Stimulated activated naive B cell treated with anti-CD40 and anti-IgM and Interleukin-4, amounts not matched to agents 10 μg/mL and 1 μg/mL and 100 μg/mL, for 72 hours (primary cell): Measurements from ENCODE around the gene FSTL4.

Source experiments
- ATAC-seq, 2 donors: fragments of 150-1000 bp; cut with Tn5 transposase; replicated peaks; 2 replicates each; pipeline ENCODE4 v1.10.0; 2021; ENCODE audit warnings: moderate library complexity in 1 of 2
- DNase-seq: peaks from one replicate; pipeline ENCODE4 v3.0.0; 2021
- H3K27ac Mint-ChIP-seq: one replicate; pipeline ENCODE4 v1.8.0; 2022; ENCODE audit warnings: mild to moderate bottlenecking, mixed read lengths
- H3K27me3 Mint-ChIP-seq, 2 donors: one replicate each; pipeline ENCODE4 v1.8.0; 2022; ENCODE audit warnings: mixed read lengths in 2 of 2
- H3K36me3 Mint-ChIP-seq, 2 donors: one replicate each; pipeline ENCODE4 v1.8.0; 2022; ENCODE audit warnings: mixed read lengths in 2 of 2, mild to moderate bottlenecking in 1 of 2
- H3K4me1 Mint-ChIP-seq, 2 donors: one replicate each; pipeline ENCODE4 v1.8.0; 2022; ENCODE audit warnings: mixed read lengths in 2 of 2, mild to moderate bottlenecking in 1 of 2
- H3K4me3 Mint-ChIP-seq, 2 donors: one replicate each; pipeline ENCODE4 v1.8.0; 2022; ENCODE audit warnings: mild to moderate bottlenecking in 2 of 2, mixed read lengths in 2 of 2, moderate library complexity in 1 of 2
- H3K9me3 Mint-ChIP-seq, 2 donors: one replicate each; pipeline ENCODE4 v1.8.0; 2022; ENCODE audit warnings: mixed read lengths in 2 of 2, mild to moderate bottlenecking in 1 of 2

FSTL4 gene

DNA sequence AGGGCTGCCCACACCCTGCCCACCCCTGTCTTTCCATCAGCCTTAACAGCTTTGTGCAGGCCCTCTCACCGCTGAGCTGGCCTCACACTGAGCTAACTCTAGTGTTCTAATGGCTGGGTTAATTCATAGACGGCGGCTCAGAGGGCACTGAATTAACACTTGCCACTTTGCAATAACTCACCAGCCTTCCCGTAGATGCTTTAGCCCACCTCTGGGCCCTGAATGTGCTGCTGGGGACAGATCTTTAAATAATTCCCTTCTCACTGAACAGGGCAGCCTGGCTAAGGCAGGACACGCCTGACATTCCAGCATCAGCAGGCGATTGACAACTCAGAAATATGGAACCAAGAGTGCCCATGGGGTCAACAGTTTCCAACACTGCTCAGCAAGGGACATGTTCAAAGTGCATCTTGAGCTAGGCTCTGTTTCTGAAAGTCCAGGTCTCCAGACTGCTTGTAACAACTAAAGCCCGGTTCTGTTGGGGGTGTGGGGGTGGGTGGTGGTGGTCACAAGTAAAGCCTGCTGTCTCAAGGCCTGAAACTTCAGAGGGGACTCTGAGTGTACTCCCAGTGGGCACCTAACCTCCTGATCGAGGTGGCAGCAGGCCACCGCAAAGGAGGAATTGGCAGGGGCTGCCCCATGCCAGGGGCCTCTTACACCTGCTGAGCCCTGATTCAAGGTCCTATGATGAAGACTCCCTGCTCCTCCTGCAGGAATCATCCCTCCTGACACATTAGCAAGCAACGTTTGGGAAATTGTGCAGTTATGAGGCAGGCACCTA lies 248.3 kb downstream of the FSTL4 start:
- Mint-ChIP-seq H3K4me3 (no peak overlapping the region), H3K4me1 (peaks cover 13 to 23% of the 10 kb centered on the region in 2 donors), H3K9me3 (no peaks in the 10 kb centered on the region), H3K27me3 (peaks cover 12% of the 10 kb centered on the region in 2 donors), H3K36me3 (no peaks in the 10 kb centered on the region), H3K27ac (no peak overlapping the region)
- ATAC-seq (no peak), DNase-seq (no peak)

- Mint-ChIP-seq H3K9me3 (no peaks in the 10 kb centered on the region), H3K36me3 (no peaks in the 10 kb centered on the region), H3K27me3 (peaks cover 12% of the 10 kb centered on the region in 2 donors), H3K27ac (no peak overlapping the region), H3K4me3 (no peak overlapping the region), H3K4me1 (peaks cover 13 to 23% of the 10 kb centered on the region in 2 donors)
- DNase-seq (no peak), ATAC-seq (no peak)
Measured at GRCh38 chr5:133362438-133362837, 249.9 kb downstream of the FSTL4 start.

GRCh38 chr5:133361922-133362321 lies 250.4 kb downstream of the FSTL4 start:
- Mint-ChIP-seq H3K27me3 (peaks cover 12% of the 10 kb centered on the region in 2 donors), H3K9me3 (no peaks in the 10 kb centered on the region), H3K27ac (no peak overlapping the region), H3K4me3 (no peak overlapping the region), H3K4me1 (peaks cover 13 to 23% of the 10 kb centered on the region in 2 donors), H3K36me3 (no peaks in the 10 kb centered on the region)
- DNase-seq, result no peak
- no peak for ATAC-seq

- Mint-ChIP-seq H3K27me3 (peaks cover 12% of the 10 kb centered on the region in 2 donors), H3K4me1 (peaks cover 9 to 15% of the 10 kb centered on the region in 2 donors)
- no peak for ATAC-seq
Measured at GRCh38 chr5:133360693-133361472, 251.5 kb downstream of the FSTL4 start.

GRCh38 chr5:133359861-133360260 lies 252.5 kb downstream of the FSTL4 start:
- Mint-ChIP-seq H3K36me3 (no peaks in the 10 kb centered on the region), H3K4me1 (peaks cover 5 to 8% of the 10 kb centered on the region in 2 donors), H3K27ac (no peak overlapping the region), H3K27me3 (peaks cover 12% of the 10 kb centered on the region in 2 donors), H3K9me3 (no peaks in the 10 kb centered on the region), H3K4me3 (no peak overlapping the region)
- ATAC-seq (peak; percentile 18 to 19), DNase-seq (no peak)

More at GRCh38 chr5:133360693-133361472, 251.5 kb downstream of the FSTL4 start:
- Mint-ChIP-seq H3K9me3 (no peaks in the 10 kb centered on the region), H3K4me3 (no peak overlapping the region), H3K36me3 (no peaks in the 10 kb centered on the region), H3K27ac (no peak overlapping the region)
- no peak for DNase-seq

DNA sequence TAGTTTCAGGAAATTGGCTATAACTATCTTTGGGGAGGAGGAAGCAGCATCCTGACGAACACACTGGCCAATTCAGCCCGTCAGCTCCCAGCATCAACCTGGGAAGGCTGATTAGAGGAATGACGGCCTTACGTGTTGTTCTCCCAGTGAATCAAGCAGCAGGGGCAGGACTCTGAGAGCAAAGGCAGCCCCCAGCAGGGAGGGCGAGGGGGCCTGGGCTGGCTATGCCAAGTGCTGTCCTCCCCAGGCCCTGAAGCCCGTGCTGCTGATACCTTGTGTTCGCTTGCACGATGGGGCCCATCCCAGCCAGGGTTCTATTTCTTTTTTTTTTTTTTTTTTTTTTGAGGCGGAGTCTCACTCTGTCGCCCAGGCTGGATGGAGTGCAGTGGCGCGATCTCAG lies 254.1 kb downstream of the FSTL4 start:
- no peaks in the 10 kb centered on the region for H3K36me3 Mint-ChIP-seq
- no peak overlapping the region for H3K27ac Mint-ChIP-seq
- no peak overlapping the region for H3K4me3 Mint-ChIP-seq
- H3K4me1 Mint-ChIP-seq, result peaks cover 10 to 14% of the 10 kb centered on the region in 2 donors
- peaks cover 9 to 11% of the 10 kb centered on the region in 2 donors for H3K27me3 Mint-ChIP-seq
- H3K9me3 Mint-ChIP-seq, result no peaks in the 10 kb centered on the region
- no peak for DNase-seq
- no peak for ATAC-seq

GRCh38 chr5:133357758-133358157 lies 254.6 kb downstream of the FSTL4 start:
- peaks cover 4 to 8% of the 10 kb centered on the region in 2 donors for H3K27me3 Mint-ChIP-seq
- DNase-seq (no peak), ATAC-seq (no peak)
- peaks cover 2 to 4% of the 10 kb centered on the region in 2 donors for H3K9me3 Mint-ChIP-seq
- peaks cover 10 to 14% of the 10 kb centered on the region in 2 donors for H3K4me1 Mint-ChIP-seq
- no peak overlapping the region for H3K4me3 Mint-ChIP-seq
- no peak overlapping the region for H3K27ac Mint-ChIP-seq
- H3K36me3 Mint-ChIP-seq, result no peaks in the 10 kb centered on the region

DNA sequence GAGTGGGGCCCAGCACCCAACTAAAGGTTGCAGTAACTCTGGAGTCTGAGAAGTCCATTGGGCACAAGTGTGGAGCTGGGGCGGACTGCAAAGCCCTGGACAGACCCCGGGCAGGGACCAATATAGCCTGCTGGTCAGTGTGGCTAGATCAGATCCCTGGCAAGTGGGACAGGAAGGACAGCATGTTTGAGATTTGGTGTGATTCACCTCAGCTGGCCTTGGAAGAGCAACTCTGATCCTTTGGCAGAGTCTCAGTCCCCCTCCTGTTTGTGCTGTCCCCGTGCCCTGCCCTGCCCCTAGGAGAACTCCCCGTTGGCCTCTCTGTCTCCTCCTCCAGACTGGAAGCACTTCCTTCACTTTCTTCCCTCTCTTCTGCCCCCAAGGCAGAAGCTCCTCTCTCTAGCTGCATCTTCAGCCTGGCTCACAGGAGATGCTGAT lies 255.3 kb downstream of the FSTL4 start:
- H3K4me1 Mint-ChIP-seq, result peaks cover 10 to 14% of the 10 kb centered on the region in 2 donors
- ATAC-seq, result no peak

GRCh38 chr5:133356396-133356983 lies 255.9 kb downstream of the FSTL4 start:
- H3K27me3 Mint-ChIP-seq, result peaks cover 0 to 4% of the 10 kb centered on the region in 2 donors
- H3K4me1 Mint-ChIP-seq, result peaks cover 10 to 14% of the 10 kb centered on the region in 2 donors
- H3K27ac Mint-ChIP-seq, result no peak overlapping the region
- ATAC-seq (no peak), DNase-seq (no peak)
- H3K36me3 Mint-ChIP-seq, result no peaks in the 10 kb centered on the region
- no peak overlapping the region for H3K4me3 Mint-ChIP-seq
- peaks cover 4 to 5% of the 10 kb centered on the region in 2 donors for H3K9me3 Mint-ChIP-seq

More for the DNA sequence above, 255.3 kb downstream of the FSTL4 start:
- no peak for DNase-seq
- Mint-ChIP-seq H3K4me3 (no peak overlapping the region), H3K9me3 (peaks cover 4 to 5% of the 10 kb centered on the region in 2 donors), H3K27me3 (peaks cover 0 to 4% of the 10 kb centered on the region in 2 donors), H3K27ac (no peak overlapping the region), H3K36me3 (no peaks in the 10 kb centered on the region)

- Mint-ChIP-seq H3K36me3 (no peaks in the 10 kb centered on the region), H3K27ac (no peak overlapping the region), H3K4me3 (no peak overlapping the region), H3K27me3 (peaks cover 0 to 4% of the 10 kb centered on the region in 2 donors), H3K9me3 (peaks cover 4 to 5% of the 10 kb centered on the region in 2 donors), H3K4me1 (peaks cover 7% of the 10 kb centered on the region in 2 donors)
- ATAC-seq, result no peak
- DNase-seq, result no peak
Measured at GRCh38 chr5:133354323-133355185, 257.8 kb downstream of the FSTL4 start.

DNA sequence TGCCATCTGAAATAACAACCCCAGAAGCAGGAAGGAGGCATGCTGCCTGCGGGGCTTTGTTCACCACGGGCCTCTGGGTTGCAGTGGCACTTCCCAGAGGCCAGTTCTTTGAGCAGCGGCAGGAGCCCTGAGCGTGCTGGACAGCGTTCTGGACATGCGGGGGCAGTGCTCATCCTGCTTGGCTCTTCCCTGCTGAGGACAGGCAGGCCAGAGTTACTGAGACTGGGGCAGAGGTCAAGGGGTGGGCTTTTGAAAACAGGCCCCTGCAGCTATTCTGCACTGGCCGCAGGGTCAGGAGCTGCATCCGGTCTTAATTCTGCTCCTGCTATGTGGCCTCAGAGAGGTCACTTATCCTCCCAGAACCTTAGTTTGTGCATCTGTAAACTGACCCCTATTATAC lies 258.6 kb downstream of the FSTL4 start:
- peaks cover 0 to 9% of the 10 kb centered on the region in 2 donors for H3K27me3 Mint-ChIP-seq
- ATAC-seq (no peak), DNase-seq (no peak)
- no peaks in the 10 kb centered on the region for H3K36me3 Mint-ChIP-seq
- no peak overlapping the region for H3K4me3 Mint-ChIP-seq
- H3K27ac Mint-ChIP-seq, result no peak overlapping the region
- peaks cover 6 to 7% of the 10 kb centered on the region in 2 donors for H3K4me1 Mint-ChIP-seq
- H3K9me3 Mint-ChIP-seq, result peaks cover 4 to 5% of the 10 kb centered on the region in 2 donors

GRCh38 chr5:133348406-133348805 lies 263.9 kb downstream of the FSTL4 start:
- Mint-ChIP-seq H3K4me3 (no peak overlapping the region), H3K4me1 (peaks cover 4 to 5% of the 10 kb centered on the region in 2 donors), H3K27me3 (peaks cover 9 to 26% of the 10 kb centered on the region in 2 donors), H3K9me3 (peaks cover 4 to 7% of the 10 kb centered on the region in 2 donors), H3K36me3 (no peaks in the 10 kb centered on the region), H3K27ac (no peak overlapping the region)
- DNase-seq, result no peak
- no peak for ATAC-seq

- peaks cover 0 to 2% of the 10 kb centered on the region in 2 donors for H3K9me3 Mint-ChIP-seq
- ATAC-seq, result peak; percentile 65 to 83
- no peak overlapping the region for H3K27ac Mint-ChIP-seq
- H3K36me3 Mint-ChIP-seq, result no peaks in the 10 kb centered on the region
- no peak overlapping the region for H3K4me3 Mint-ChIP-seq
- no peak for DNase-seq
- H3K4me1 Mint-ChIP-seq, result peaks cover 4 to 5% of the 10 kb centered on the region in 2 donors
- peaks cover 9 to 22% of the 10 kb centered on the region in 2 donors for H3K27me3 Mint-ChIP-seq
Measured at GRCh38 chr5:133347039-133347438, 265.3 kb downstream of the FSTL4 start.
